Lung (tissue), 12 donors: ENCODE results near the gene MRPL44. TPM values are rescaled to one million over a fixed set of nuclear protein-coding genes. Genes with fewer than 3 reads are reported as not detected.

Experiments
- ATAC-seq: fragments of 200-7000 bp; cut with Tn5 transposase; one replicate; pipeline ENCODE4 v1.9.1; 2020; ENCODE audit warnings: moderate number of reproducible peaks; ENCODE audit not compliant: insufficient read depth, low FRiP score
- DNase-seq, 3 donors: peaks; one replicate each; pipeline ENCODE4 v3.0.0-alpha.2; 2013 to 2017
- H3K27ac ChIP-seq, 2 donors: one replicate each; pipeline ENCODE4 v1.5.1; 2013; ENCODE audit warnings: mild to moderate bottlenecking in 2 of 2, moderate library complexity in 2 of 2, control low read depth in 1 of 2, inconsistent platforms in 1 of 2, low read depth in 1 of 2, low read length in 1 of 2
- H3K27me3 ChIP-seq, 3 donors: one replicate each; pipeline ENCODE4 v1.5.1; 2013; ENCODE audit warnings: low read length in 2 of 3; ENCODE audit not compliant: control insufficient read depth in 3 of 3, insufficient read depth in 3 of 3
- H3K36me3 ChIP-seq, 4 donors: one replicate each; pipeline ENCODE4 v1.5.1; 2013; ENCODE audit warnings: low read length in 4 of 4, mild to moderate bottlenecking in 1 of 4, moderate library complexity in 1 of 4; ENCODE audit not compliant: control insufficient read depth in 4 of 4, insufficient read depth in 4 of 4
- H3K4me1 ChIP-seq, 5 donors: one replicate each; pipeline ENCODE4 v1.5.1; 2013; ENCODE audit warnings: low read length in 5 of 5, mild to moderate bottlenecking in 2 of 5, moderate library complexity in 1 of 5; ENCODE audit not compliant: control insufficient read depth in 5 of 5, insufficient read depth in 5 of 5
- H3K4me3 ChIP-seq: one replicate; pipeline ENCODE4 v1.5.1; 2013; ENCODE audit warnings: mild to moderate bottlenecking, control low read depth, moderate library complexity
- H3K9ac ChIP-seq, 2 donors: one replicate each; pipeline ENCODE4 v1.5.1; 2013; ENCODE audit warnings: low read length in 2 of 2, control low read depth in 1 of 2; ENCODE audit not compliant: insufficient read depth in 1 of 2
- H3K9me3 ChIP-seq, 4 donors: one replicate each; pipeline ENCODE4 v1.5.1; 2013; ENCODE audit warnings: low read length in 3 of 4, mild to moderate bottlenecking in 1 of 4, moderate library complexity in 1 of 4; ENCODE audit not compliant: control insufficient read depth in 4 of 4, insufficient read depth in 3 of 4
- CTCF ChIP-seq: IDR thresholded peaks from 2 replicates; pipeline ENCODE4 v1.5.1; 2012; ENCODE audit warnings: mild to moderate bottlenecking; ENCODE audit errors: control extremely low read depth, extremely low read depth
- WGBS, 2 donors: extraction: QIAGEN DNeasy Blood & Tissue Kit; methylation state at CpG; one replicate each; pipeline ENCODE4 v1.1.7; 2013; 5-methylcytosine and 5-hydroxymethylcytosine counted together
- polyA plus RNA-seq, 2 donors: library from polyadenylated mRNA; stranded (reverse); fragments of 200-250 nt; gene quantifications; one replicate each; pipeline ENCODE4 v1.2.1, GENCODE V29; 2013
- total RNA-seq, 2 donors: library from RNA; depleted of rRNA in 1 of 2; stranded (reverse); fragments of >200 nt in 1 of 2; gene quantifications; one replicate each; pipeline ENCODE4 v1.2.1, GENCODE V29; 2014 to 2021
- donor health status: control.
- donor health status: control.
- donor health status: Bipolar disorder and iron deficiency.
- donor health status: healthy.
- donor health status: DM: yes; HTN: yes; CAD: no.

MRPL44 gene
- total and polyA plus RNA-seq, 4 donors = 20.4 to 23.1 (median 21.5) TPM

DNA sequence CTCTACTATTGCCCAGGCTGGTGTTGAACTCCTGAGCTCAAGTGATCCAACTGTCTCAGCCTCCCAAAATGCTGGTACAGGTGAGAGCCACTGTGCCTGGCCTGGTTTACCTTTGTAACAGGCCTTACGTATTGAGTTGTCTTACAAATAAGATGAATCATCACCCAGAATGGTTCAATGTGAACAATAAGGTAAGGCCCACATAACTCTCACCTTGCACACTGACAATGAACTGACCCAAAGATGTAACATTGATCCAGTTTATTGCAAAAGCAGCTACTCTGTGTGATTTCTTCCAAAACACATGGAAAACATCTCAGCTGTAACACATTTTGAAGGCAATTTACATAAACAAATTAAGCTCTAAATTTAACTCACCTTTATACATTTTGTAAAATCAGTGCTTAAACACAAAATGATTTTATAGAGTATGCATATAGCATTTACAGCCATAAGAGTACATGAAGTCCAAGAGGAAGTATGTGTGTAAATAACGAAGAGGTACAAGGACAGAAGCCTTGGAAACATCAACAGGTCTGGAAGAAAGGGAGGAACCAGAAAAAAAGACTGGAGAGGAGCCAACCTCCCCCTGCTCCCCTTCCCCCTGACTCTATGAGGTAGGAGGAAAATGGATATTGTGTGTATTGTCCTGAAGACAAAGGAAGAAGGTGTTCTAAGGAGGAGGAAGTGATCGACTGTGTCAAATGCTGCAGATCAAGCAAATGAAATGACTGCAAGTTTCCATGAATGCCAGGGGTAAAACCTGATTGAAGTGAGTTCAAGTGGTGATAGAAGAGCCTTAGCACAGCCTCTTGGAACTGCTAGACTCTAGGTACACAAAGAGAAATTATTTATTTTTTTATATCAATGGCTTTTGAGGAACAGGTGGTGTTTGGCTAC, 6.6 kb upstream of the MRPL44 start:
- H3K27ac ChIP-seq = peak overlapping the region in 1 of 2 donors; percentile 38
- 41% methylated on average over 3 of the region's 3 CpGs for WGBS, 2 donors

DNA sequence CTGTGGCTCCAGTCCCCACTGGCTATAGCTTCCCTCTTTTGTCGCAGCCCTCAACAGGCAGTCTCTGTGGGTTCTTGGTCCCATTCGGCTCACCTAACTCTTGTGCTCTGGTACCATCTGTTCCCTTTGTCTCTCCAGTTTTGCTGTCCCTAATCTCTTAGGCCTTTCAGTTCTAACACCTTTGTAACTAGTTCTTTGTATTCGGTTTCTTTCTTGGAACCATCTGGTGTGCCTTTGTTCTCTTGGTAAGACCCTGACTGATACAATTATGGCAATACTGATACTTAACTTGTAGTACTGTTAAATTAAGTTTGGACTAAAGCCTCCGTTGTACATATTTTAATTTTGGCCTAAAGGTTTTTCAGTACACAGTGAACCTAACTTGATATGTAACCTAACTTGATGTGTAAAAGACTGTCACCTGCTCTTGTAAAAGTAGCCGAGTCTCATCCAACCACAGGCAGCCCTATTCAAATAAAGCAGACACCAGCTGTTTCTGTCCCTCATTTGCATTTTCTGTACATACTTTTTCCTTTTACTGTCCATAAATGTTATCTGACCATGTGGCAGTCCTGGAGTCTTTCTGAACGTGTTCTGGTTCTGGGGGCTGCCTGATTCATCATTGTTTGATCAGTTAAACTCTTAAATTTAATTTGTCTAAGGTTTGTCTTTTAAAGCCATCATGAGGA, 4.8 kb upstream of the MRPL44 start:
- WGBS, 2 donors = 92% methylated on average over 6 of the region's 6 CpGs

More for the DNA sequence above, 6.6 kb upstream of the MRPL44 start:
- no peaks in the 10 kb centered on the region for H3K27me3 ChIP-seq
- H3K9ac ChIP-seq = no peak overlapping the region
- H3K9me3 ChIP-seq = no peaks in the 10 kb centered on the region
- ATAC-seq (no peak), DNase-seq (peak in 2 of 3 donors; percentile 30 to 55)
- TF ChIP-seq CTCF = no peak
- no peak overlapping the region for H3K4me3 ChIP-seq
- H3K4me1 ChIP-seq = peaks cover 0 to 8% (median under 1%) of the 10 kb centered on the region in 5 donors
- H3K36me3 ChIP-seq = no peaks in the 10 kb centered on the region

GRCh38 chr2:223954401-223954800, 2.9 kb upstream of the MRPL44 start:
- H3K4me3 ChIP-seq = no peak overlapping the region
- 55 to 75% methylated on average over 3 of the region's 3 CpGs for WGBS, 2 donors
- H3K27me3 ChIP-seq = no peaks in the 10 kb centered on the region
- no peaks in the 10 kb centered on the region for H3K9me3 ChIP-seq
- DNase-seq (peak in 1 of 3 donors; percentile 22), ATAC-seq (no peak)
- H3K27ac ChIP-seq = no peak overlapping the region
- H3K4me1 ChIP-seq = peaks cover 0 to 29% (median 7%) of the 10 kb centered on the region in 5 donors
- no peak overlapping the region for H3K9ac ChIP-seq
- no peak for TF ChIP-seq CTCF
- peaks cover 0 to 3% (median 0%) of the 10 kb centered on the region in 4 donors for H3K36me3 ChIP-seq

More for the DNA sequence above, 4.8 kb upstream of the MRPL44 start:
- no peak overlapping the region for H3K4me3 ChIP-seq
- no peak overlapping the region for H3K9ac ChIP-seq
- H3K36me3 ChIP-seq = peaks cover 0 to 1% (median 0%) of the 10 kb centered on the region in 4 donors
- no peak for DNase-seq
- no peak overlapping the region for H3K27ac ChIP-seq
- no peaks in the 10 kb centered on the region for H3K27me3 ChIP-seq
- no peaks in the 10 kb centered on the region for H3K9me3 ChIP-seq
- no peak for ATAC-seq
- no peak for TF ChIP-seq CTCF
- H3K4me1 ChIP-seq = peaks cover 0 to 12% (median 0%) of the 10 kb centered on the region in 5 donors
